KOPT-K1 (cell line): ENCODE data around the gene TAOK1.
"Not testable (repeated sequence)": the region's sequence is repeated elsewhere in the genome, so short reads cannot be mapped to it uniquely, and the experiment has no call there.

Source experiments
- H3K27ac ChIP-seq: fragments of 200-600 bp; sonication (generic); 2 replicates; pipeline ENCODE4 v1.5.1; 2016; ENCODE audit warnings: antibody characterized with exemption, mild to moderate bottlenecking, low read depth, low read length; ENCODE audit not compliant: poor library complexity, severe bottlenecking
- H3K36me3 ChIP-seq: fragments of 200-600 bp; sonication (generic); 2 replicates; pipeline ENCODE4 v1.5.1; 2017; ENCODE audit warnings: antibody characterized with exemption, mild to moderate bottlenecking, low read length, moderate library complexity; ENCODE audit not compliant: insufficient read depth
- H3K9me3 ChIP-seq: fragments of 200-600 bp; sonication (generic); 2 replicates; pipeline ENCODE4 v1.5.1; 2017; ENCODE audit warnings: antibody characterized with exemption, low read length, mild to moderate bottlenecking; ENCODE audit not compliant: insufficient read depth, poor library complexity, severe bottlenecking

TAOK1 gene

DNA sequence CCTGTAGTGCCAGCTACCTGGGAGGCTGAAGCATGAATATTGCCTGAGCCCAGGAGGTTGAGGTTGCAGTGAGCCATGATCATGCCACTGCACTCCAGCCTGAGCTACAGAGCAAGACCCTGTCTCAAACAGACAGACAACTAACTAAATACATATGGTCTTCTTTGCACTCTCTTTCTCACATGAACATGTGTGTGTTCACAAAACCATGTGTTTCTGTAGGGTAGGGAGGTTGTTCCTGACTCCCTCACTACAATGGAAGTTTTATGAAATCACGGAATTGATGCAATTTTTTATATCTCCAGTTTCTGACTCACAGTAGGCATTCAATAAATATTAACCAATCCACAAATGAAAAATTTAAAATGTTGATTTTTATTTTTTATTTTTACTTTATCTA lies 128.2 kb downstream of the TAOK1 start:
- no peak overlapping the region for H3K27ac ChIP-seq
- H3K9me3 ChIP-seq: no peaks in the 10 kb centered on the region
- H3K36me3 ChIP-seq: peaks cover 94% of the 10 kb centered on the region

- Histone ChIP-seq H3K9me3 (no peaks in the 10 kb centered on the region), H3K36me3 (peaks cover 98% of the 10 kb centered on the region), H3K27ac (no peak overlapping the region)
Measured at GRCh38 chr17:29524692-29525091, 134.5 kb downstream of the TAOK1 start.

- no peak overlapping the region for H3K27ac ChIP-seq
- H3K9me3 ChIP-seq: no peaks in the 10 kb centered on the region
- H3K36me3 ChIP-seq: peaks cover 97% of the 10 kb centered on the region
Measured at GRCh38 chr17:29526322-29526721, 136.2 kb downstream of the TAOK1 start.

DNA sequence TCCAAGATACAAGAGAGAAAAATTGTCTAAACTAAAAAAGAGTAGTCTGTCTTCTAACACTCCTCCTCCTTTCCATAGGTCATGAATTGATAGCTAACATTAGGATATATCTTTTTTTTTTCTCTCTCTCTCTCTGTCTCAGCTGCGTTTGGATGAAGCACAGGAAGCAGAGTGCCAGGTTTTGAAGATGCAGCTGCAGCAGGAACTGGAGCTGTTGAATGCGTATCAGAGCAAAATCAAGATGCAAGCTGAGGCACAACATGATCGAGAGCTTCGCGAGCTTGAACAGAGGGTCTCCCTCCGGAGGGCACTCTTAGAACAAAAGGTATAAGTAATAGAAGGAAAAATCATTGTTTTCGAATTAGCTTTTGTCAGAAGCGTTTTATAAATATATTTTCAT lies 143.8 kb downstream of the TAOK1 start:
- H3K27ac ChIP-seq: no peak overlapping the region
- H3K9me3 ChIP-seq: no peaks in the 10 kb centered on the region
- peaks cover 79% of the 10 kb centered on the region for H3K36me3 ChIP-seq

GRCh38 chr17:29544066-29544465 lies 153.9 kb downstream of the TAOK1 start:
- no peak overlapping the region for H3K27ac ChIP-seq
- peaks cover 56% of the 10 kb centered on the region for H3K36me3 ChIP-seq
- no peaks in the 10 kb centered on the region for H3K9me3 ChIP-seq

GRCh38 chr17:29546085-29546484 lies 155.9 kb downstream of the TAOK1 start:
- peaks cover 37% of the 10 kb centered on the region for H3K36me3 ChIP-seq
- no peak overlapping the region for H3K27ac ChIP-seq
- H3K9me3 ChIP-seq: no peaks in the 10 kb centered on the region

GRCh38 chr17:29546830-29547229 lies 156.7 kb downstream of the TAOK1 start:
- Histone ChIP-seq H3K9me3 (no peaks in the 10 kb centered on the region), H3K36me3 (peaks cover 32% of the 10 kb centered on the region), H3K27ac (no peak overlapping the region)

- no peaks in the 10 kb centered on the region for H3K9me3 ChIP-seq
- H3K36me3 ChIP-seq: peaks cover 11% of the 10 kb centered on the region
- no peak overlapping the region for H3K27ac ChIP-seq
Measured at GRCh38 chr17:29549177-29549923, 159.2 kb downstream of the TAOK1 start.

DNA sequence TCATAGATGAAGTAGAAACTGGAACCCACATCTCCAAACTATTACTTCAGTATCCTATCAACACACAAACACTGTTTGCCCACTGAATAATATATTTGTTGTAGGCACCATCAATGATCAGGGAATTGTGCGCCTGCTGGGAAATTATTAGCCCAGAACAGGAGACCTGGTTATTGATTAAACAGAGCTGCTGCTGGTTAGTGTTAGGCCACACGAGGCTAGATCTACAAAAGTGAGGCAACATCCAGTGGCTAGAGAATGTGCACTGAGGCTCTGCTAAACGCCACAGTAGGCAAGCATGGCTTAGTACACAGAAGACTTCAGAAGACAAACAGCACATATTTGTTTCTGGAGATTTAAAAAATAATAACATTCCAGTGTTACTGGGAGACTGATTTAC lies 165.7 kb downstream of the TAOK1 start:
- no peaks in the 10 kb centered on the region for H3K9me3 ChIP-seq
- no peak overlapping the region for H3K27ac ChIP-seq
- H3K36me3 ChIP-seq: no peaks in the 10 kb centered on the region

- Histone ChIP-seq H3K36me3 (no peaks in the 10 kb centered on the region), H3K9me3 (no peaks in the 10 kb centered on the region), H3K27ac (no peak overlapping the region)
Measured at GRCh38 chr17:29557085-29557738, 167.0 kb downstream of the TAOK1 start.

DNA sequence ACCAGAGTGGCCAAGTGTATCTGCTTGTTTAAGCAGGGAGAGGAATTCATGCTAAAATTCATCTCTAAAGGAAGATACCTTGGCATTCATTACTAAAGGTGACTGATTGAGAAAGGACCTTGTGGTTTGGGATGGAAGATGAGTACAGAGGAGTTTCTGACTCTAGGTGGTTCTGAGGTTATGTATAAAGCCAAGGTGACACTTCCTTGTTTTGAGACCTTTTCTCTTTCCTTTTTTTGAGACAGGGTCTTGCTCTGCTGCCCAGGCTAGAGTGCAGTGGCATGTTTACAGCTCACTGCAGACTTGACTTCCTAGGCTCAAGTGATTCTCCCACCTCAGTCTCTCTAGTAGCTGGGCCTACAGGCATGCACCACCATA lies 167.6 kb downstream of the TAOK1 start:
- no peaks in the 10 kb centered on the region for H3K9me3 ChIP-seq
- no peak overlapping the region for H3K27ac ChIP-seq
- no peaks in the 10 kb centered on the region; the same call in 1 of the 2 replicates for H3K36me3 ChIP-seq

- H3K36me3 ChIP-seq, H3K27ac ChIP-seq, H3K9me3 ChIP-seq: not testable (repeated sequence)
Measured at GRCh38 chr17:29558139-29558538, 168.0 kb downstream of the TAOK1 start.

DNA sequence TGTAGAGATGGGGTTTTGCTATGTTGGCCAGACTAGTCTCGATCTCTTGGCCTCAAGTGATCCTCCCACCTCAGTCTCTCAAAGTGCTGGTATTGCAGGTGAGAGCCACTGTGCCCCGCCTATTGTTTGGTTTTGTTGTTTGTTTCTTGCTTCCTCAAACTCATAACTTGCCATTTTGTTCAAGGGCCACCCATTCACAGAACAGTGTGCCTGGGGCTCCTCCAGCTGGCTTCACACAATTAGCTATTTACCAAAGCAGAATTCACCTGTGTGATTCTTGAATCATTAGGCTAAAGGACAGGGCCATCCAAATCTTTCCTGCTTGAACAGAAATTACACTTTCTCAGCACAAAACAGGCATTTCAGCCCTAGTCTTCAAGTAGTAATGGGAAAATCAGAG lies 169.5 kb downstream of the TAOK1 start:
- Histone ChIP-seq H3K36me3 (no peaks in the 10 kb centered on the region; the same call in 1 of the 2 replicates), H3K27ac (no peak overlapping the region), H3K9me3 (no peaks in the 10 kb centered on the region)

GRCh38 chr17:29560316-29560715 lies 170.2 kb downstream of the TAOK1 start:
- no peaks in the 10 kb centered on the region; the same call in 1 of the 2 replicates for H3K36me3 ChIP-seq
- H3K27ac ChIP-seq: no peak overlapping the region
- H3K9me3 ChIP-seq: no peaks in the 10 kb centered on the region

DNA sequence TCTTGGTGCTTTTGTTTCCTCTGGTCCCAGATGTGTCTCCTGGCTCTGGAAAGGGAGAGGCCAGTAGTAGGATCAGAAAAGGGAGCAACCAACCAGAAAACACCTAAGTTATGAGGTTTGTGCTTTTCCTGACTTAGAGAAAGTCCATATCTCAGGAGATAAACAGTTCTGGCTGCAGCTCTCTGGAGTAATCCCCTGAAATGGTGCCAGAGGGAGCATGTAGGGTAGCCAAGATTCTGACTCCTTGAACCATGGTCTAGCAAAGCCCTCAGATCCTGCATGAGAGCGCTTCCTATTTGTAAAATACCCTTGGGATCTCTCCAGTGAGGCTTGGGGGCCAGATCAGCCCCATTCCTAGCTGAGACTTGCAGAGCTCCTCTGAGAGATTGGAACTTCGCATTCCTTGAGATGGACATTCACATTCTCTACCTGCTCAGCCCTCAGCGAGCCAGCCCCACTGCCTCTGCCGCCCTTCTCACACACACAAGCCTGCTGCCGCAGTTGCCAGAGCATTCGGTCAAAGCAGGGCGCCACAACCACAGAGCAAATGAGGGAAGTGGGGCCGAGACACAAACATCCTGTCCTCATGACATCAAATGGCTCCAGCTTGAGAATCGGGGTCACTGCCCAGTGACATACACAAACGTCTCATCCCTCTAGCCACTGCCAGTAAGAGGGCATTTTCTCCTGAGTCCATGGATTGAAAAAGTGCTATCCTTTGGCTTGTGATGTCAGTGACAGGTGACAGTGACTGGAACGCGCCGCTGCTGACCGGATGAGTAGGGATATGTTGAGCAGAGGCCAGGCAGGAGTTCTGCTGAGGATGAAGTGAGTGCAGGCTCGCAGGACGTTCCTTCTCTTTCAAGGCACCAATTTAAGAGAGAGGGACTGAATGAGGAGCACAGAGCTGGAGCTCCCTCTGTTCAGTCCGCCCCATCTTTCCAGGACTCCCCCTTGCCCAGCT lies 171.7 kb downstream of the TAOK1 start:
- Histone ChIP-seq H3K27ac (no peak overlapping the region), H3K36me3 (no peaks in the 10 kb centered on the region; the same call in 1 of the 2 replicates), H3K9me3 (no peaks in the 10 kb centered on the region)
